WERI-Rb-1 (cell line): Measurements from ENCODE around the gene MATCAP1.

ENCODE experiments used
- DNase-seq: peaks from one replicate; pipeline ENCODE4 v3.0.0-alpha.2; 2020
- H3K27ac ChIP-seq: fragments of 250-450 bp; sonication (Bioruptor Pico); 2 replicates; pipeline ENCODE4 v1.5.1; 2020; ENCODE audit warnings: mild to moderate bottlenecking, moderate library complexity
- H3K27me3 ChIP-seq: fragments of 250-450 bp; sonication (Bioruptor Pico); 2 replicates; pipeline ENCODE4 v1.5.1; 2021; ENCODE audit warnings: mild to moderate bottlenecking, low read depth, moderate library complexity; ENCODE audit not compliant: insufficient read depth, severe bottlenecking
- H3K36me3 ChIP-seq: fragments of 250-450 bp; sonication (Bioruptor Pico); 2 replicates; pipeline ENCODE4 v1.5.1; 2020; ENCODE audit warnings: mild to moderate bottlenecking, moderate library complexity
- H3K4me3 ChIP-seq: 2 replicates; pipeline ENCODE4 v1.5.1; 2011; ENCODE audit warnings: low read depth, mild to moderate bottlenecking, control low read depth, low read length
- H3K9me3 ChIP-seq: fragments of 250-450 bp; sonication (Bioruptor Pico); 2 replicates; pipeline ENCODE4 v1.5.1; 2021; ENCODE audit warnings: mild to moderate bottlenecking, moderate library complexity; ENCODE audit not compliant: severe bottlenecking
- TF ChIP-seq, protein P1 (sequence below): IDR thresholded peaks from 2 replicates; pipeline ENCODE4 v1.5.1; 2011; ENCODE audit warnings: low read depth, mild to moderate bottlenecking, control low read depth, inconsistent platforms, low read length

MATCAP1 gene

DNA sequence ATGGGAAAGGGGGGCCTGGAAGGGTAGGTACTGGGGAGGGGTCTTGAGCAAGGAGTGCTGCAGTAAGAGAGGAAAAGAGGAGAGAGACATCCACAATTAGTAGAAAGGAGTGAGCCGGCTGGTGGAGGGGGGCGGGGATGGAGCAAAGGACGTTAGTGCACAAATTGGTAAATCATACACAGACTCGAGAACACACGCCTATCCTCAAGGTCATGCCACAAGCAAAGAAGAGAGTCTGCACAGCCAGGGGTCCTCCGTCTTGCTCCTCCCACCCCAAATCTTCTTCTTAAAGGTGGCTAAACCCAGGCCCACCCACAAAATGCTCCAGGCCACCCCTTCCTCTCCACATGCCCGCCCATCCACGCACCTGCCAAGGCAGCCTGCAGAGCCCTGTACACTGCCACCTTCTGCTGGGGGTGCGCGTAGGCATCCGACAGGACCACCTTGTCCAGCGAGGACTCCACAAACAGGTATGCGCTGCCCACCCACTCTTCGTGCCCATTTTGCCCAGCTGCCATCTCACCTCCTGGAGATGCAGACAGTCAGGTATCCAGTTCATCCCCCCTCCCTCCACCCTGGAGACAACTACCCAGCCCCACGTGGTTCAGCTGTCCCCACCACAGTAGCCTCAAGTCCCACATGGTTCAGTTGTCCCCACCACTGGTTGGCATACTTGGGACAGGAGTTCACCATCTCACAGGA lies 27.5 kb downstream of the MATCAP1 start:
- H3K36me3 ChIP-seq: no peaks in the 10 kb centered on the region
- H3K4me3 ChIP-seq: no peak overlapping the region
- no peak overlapping the region for H3K27ac ChIP-seq
- TF ChIP-seq, protein P1, sequence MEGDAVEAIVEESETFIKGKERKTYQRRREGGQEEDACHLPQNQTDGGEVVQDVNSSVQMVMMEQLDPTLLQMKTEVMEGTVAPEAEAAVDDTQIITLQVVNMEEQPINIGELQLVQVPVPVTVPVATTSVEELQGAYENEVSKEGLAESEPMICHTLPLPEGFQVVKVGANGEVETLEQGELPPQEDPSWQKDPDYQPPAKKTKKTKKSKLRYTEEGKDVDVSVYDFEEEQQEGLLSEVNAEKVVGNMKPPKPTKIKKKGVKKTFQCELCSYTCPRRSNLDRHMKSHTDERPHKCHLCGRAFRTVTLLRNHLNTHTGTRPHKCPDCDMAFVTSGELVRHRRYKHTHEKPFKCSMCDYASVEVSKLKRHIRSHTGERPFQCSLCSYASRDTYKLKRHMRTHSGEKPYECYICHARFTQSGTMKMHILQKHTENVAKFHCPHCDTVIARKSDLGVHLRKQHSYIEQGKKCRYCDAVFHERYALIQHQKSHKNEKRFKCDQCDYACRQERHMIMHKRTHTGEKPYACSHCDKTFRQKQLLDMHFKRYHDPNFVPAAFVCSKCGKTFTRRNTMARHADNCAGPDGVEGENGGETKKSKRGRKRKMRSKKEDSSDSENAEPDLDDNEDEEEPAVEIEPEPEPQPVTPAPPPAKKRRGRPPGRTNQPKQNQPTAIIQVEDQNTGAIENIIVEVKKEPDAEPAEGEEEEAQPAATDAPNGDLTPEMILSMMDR: no peak
- peaks cover 6% of the 10 kb centered on the region for H3K27me3 ChIP-seq
- no peak for DNase-seq
- no peaks in the 10 kb centered on the region for H3K9me3 ChIP-seq

DNA sequence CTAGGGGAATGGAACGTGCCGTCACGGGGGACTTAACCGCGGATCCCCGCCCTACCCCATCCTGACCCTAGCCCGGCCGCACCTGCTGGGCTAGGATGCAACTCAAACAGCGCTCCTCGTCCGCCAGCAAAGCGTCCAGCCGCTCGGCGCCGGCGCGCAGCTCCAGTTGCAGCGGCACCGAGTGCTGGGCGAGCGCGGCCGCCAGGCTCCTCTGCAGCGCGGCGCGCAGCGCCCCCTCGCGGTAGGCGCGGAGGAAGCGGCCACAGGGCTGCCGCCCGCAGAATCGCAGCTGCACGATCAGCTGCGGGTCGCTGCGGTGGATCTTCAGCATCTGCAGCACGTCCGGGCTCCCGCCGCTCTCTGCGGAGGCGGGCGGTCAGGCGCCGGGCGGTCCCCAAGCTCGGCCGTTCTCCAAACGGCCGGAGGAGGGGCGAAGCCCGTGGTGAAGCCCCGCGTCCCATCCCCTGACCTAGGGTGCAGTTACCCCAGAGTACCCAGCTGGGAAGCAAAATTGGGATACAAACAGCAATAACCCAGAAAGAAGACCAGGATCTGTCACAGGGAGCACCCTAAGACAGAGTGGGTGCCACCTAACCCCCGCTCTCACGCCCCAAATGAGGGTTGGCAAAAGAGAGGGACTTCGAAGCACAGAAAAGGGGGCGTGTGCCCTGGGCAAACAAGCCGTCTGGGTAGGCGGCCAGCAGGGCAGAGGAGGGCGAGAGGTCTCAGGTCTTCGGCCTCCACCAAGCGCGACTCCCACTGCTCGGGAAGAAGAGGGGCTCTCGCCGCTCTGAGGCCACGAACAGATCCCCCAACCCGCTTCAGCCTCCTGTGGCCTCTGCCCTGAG lies 28.2 kb downstream of the MATCAP1 start:
- peaks cover 6% of the 10 kb centered on the region for H3K27me3 ChIP-seq
- peak overlapping the region; percentile 5 for H3K4me3 ChIP-seq
- H3K27ac ChIP-seq: no peak overlapping the region
- no peaks in the 10 kb centered on the region for H3K9me3 ChIP-seq
- peak; percentile 65 for DNase-seq
- TF ChIP-seq, protein P1: peak; percentile 97
- no peaks in the 10 kb centered on the region for H3K36me3 ChIP-seq

DNA sequence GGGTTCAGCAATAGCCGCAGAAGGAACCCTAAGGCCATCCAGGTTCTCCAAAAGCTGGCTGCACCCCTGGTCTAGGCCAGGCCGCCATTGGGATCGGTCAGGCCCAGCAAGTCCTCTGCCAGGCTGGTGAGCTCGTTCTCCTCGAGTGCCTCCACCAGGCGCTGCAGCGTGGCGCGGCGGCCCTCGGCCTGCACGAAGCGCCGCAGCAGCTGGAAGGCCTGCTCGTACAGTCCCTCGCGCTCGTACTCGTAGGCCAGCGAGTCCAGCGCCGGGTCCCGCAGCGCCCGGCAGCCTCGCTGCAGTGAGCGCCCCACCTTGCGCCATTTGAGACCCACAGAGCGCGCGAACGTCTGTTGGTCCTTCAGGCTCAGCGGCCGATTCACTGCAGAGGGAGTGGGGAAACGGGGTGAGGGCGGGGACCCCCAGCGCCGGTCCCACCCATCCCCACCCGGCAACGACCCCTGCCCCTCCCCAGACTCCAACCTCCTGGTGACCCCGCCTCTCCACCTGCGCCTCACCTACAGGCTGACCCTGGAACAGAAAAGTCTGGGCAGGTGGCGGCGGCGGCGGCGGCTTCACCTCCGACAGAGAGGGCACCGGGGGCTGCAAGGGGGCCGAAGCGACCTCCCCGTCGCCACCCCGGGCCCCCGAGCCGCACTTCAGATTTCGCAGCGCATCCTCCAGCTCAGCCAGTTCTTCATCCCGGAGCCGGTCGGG lies 29.0 kb downstream of the MATCAP1 start:
- Histone ChIP-seq H3K27ac (no peak overlapping the region), H3K9me3 (no peaks in the 10 kb centered on the region), H3K27me3 (peaks cover 6% of the 10 kb centered on the region), H3K4me3 (peak overlapping the region; percentile 5), H3K36me3 (peaks cover under 1% of the 10 kb centered on the region; the same call in 1 of the 2 replicates)
- TF ChIP-seq, protein P1: no peak
- DNase-seq: no peak

DNA sequence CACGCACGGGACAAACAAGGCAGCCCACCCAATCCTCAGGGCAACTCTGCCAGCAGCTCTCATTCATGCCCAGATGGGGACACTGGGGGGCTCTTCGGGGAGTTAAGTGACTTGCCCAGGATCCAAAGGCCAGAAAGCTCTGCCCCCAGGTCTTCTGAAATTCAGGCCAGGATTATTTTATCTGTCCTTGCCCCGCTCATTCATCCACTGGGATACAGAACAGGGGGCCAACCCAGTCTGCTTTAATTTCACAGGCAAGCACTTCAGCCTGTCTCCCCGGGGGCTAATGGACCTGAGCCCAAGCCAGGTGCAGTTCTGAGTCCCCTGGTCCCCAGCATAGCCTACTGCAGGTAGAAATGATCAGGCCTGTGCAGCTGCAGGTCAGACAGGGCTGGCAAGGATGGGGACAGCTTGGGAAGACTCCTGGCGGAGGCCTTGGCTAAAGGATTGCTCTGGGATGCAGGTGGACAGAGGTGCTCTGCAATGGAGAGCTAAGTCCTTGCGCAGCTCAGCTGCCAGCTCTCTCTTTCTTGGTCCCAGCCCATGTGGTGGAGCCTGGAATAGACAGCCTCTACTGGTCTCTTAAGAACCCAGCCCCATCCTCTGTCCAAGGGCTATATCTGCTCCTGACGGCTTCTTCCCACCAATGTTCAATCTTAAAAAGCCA lies 32.2 kb downstream of the MATCAP1 start:
- peak overlapping the region; percentile 70 for H3K27ac ChIP-seq
- no peaks in the 10 kb centered on the region for H3K9me3 ChIP-seq
- H3K4me3 ChIP-seq: no peak overlapping the region; the same call in 1 of the 2 replicates
- TF ChIP-seq, protein P1: no peak
- peaks cover 6% of the 10 kb centered on the region for H3K27me3 ChIP-seq
- H3K36me3 ChIP-seq: peaks cover 21% of the 10 kb centered on the region
- no peak for DNase-seq

DNA sequence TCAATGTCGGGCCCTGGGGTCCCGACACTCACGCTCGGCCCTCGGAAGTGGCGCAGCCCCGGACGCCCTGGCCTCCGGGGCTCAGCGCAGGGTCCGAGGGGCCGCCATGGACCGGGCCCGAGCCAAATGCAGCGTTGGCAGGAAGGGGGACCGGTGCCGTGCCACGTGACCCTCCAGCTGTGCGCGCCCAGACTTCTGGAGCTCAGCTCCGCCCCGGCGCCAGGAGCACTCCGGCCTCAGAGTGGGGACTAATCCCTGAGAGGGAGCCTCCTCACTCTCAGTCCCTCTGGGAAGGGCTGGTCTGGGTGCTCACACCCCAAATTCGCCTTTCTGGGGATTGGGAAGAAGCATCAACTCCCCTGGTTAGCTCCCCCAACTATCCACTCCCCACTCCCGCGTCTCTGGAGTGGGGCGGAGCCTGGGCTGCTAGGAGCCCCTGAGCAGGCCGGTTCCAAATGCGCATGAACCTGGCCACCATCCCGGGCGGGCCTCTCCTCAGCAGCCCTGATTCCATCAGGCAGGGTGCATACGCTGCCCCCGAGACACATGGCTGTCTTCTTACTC lies 32.8 kb downstream of the MATCAP1 start, which contains the start of gene B3GNT9:
Gene B3GNT9 (minus strand): TSS at position 166 of the 564 bp plus-strand sequence. CDS start 513 bp downstream, outside the sequence.
- DNase-seq: peak; percentile 69
- Histone ChIP-seq H3K4me3 (peak within 1 kb of the TSS; percentile 55), H3K9me3 (no peaks in the 10 kb centered on the region), H3K27me3 (peaks cover 5% of the 10 kb centered on the region), H3K27ac (peak within 1 kb of the TSS; percentile 70), H3K36me3 (peaks cover 27% of the 10 kb centered on the region)
- TF ChIP-seq, protein P1: no peak
